HL-60 (cell line): ENCODE data around the gene KAZALD1.

Experiments
- GABPA ChIP-seq: IDR thresholded peaks from 2 replicates; pipeline ENCODE4 v1.6.1; 2012; ENCODE audit warnings: low read depth
- POLR2AphosphoS5 ChIP-seq: IDR thresholded peaks from 2 replicates; pipeline ENCODE4 v1.6.1; 2012; ENCODE audit warnings: low read depth
- REST ChIP-seq: IDR thresholded peaks from 2 replicates; pipeline ENCODE4 v1.6.1; 2012; ENCODE audit warnings: low read depth; ENCODE audit not compliant: insufficient replicate concordance
- TF ChIP-seq, protein P1 (sequence below): IDR thresholded peaks from one replicate; pipeline ENCODE4 v1.5.1; 2011; ENCODE audit warnings: low read length, control low read depth, inconsistent platforms; ENCODE audit not compliant: insufficient read depth

DNA sequence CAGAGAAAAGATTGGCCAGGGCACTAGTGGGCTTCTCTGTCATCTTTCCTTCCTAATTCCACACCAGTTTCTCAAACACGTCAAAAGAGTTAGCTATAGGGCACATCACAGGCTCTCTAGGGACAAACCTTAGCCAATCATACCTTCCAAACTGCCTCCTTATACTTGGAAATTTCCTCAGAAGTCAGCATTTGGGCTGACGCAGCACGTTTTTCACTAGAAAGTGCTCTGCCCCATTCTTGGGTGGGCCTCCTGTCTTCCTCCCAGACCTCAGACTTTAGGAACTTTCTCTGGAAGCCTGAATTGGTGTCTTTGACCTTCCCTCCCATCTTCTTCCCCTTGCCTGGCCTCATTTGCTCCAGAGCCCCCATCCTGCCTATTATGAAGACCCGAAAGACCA lies 19.7 kb upstream of the KAZALD1 start:
- TF ChIP-seq, protein P1, sequence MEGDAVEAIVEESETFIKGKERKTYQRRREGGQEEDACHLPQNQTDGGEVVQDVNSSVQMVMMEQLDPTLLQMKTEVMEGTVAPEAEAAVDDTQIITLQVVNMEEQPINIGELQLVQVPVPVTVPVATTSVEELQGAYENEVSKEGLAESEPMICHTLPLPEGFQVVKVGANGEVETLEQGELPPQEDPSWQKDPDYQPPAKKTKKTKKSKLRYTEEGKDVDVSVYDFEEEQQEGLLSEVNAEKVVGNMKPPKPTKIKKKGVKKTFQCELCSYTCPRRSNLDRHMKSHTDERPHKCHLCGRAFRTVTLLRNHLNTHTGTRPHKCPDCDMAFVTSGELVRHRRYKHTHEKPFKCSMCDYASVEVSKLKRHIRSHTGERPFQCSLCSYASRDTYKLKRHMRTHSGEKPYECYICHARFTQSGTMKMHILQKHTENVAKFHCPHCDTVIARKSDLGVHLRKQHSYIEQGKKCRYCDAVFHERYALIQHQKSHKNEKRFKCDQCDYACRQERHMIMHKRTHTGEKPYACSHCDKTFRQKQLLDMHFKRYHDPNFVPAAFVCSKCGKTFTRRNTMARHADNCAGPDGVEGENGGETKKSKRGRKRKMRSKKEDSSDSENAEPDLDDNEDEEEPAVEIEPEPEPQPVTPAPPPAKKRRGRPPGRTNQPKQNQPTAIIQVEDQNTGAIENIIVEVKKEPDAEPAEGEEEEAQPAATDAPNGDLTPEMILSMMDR, result no peak
- TF ChIP-seq POLR2AphosphoS5 (no peak), GABPA (no peak), REST (no peak)
